ENCODE results near the gene KIAA0586.
"Not testable (repeated sequence)": the region's sequence is repeated elsewhere in the genome, so short reads cannot be mapped to it uniquely, and the experiment has no call there.

KIAA0586 gene

DNA sequence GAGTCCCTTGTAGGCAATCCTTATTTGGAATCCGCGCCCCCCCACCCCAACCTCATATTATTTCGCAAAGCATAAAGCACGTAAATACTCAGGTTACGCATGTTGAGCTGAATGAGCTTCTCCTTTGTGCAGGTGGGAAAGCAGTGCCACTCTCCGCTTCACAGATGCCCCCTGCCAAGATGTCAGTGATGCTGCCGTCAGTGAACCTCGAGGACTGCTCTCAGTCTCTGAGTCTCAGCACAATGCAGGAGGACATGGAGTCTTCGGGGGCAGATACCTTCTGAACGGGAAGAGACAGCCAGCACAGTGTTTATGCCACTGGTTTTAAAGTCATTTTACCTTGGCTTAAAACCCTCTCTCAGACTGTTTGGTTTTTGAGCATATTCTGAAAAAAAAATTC lies 120.1 kb downstream of the KIAA0586 start:
- DNase-seq (ENCODE audit: low spot score): no peak

DNA sequence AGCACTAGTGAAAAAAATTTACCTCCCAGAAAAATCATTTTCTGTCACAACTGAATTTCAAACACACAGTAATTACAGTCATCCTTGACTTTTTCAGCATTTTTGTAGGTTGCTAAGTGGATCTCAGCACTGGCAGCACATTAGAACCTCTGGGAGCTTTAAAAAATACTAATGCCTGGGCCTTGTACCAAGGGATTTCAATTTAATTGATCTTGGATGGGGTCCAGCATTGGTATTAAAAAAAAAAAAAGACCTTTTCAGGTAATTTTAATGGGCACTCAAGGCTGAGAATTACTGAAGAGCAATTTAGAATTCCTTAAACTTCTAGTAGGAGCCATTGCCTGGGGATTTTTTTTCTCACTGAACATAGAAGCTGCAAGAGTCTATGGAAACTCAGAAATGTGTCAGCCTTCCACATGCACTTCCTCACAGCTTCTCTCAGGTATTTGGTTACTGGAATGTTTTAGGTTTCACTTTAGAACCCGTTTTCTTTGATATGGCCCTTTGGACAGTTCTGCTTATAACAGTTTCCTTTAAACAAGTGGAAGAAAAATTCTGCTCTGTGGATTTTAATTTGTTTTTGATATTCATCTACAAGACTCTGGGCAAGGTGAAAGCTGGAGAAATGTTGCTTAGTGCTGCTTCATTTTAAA lies 121.7 kb downstream of the KIAA0586 start:
- no peak for DNase-seq (ENCODE audit: low spot score)

DNA sequence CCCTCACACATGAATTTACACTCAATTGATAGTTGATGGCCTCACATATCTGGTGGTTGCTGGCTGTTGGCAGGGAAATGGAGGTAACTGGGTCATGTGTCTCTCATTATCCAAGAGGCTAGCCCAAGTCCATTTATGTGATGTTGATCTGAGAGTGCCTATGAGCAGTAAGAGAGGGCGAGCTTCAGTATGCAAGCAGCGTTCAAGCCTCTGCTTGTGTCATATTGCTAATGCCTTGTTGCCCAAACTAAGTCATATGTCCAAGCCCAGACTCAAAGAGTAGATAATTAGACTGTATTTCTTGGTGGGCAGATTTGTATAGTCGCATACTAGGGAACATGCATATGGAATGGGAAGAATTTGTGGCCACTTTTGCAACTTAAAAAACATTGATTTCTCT lies 126.4 kb downstream of the KIAA0586 start:
- DNase-seq (ENCODE audit: low spot score): no peak

DNA sequence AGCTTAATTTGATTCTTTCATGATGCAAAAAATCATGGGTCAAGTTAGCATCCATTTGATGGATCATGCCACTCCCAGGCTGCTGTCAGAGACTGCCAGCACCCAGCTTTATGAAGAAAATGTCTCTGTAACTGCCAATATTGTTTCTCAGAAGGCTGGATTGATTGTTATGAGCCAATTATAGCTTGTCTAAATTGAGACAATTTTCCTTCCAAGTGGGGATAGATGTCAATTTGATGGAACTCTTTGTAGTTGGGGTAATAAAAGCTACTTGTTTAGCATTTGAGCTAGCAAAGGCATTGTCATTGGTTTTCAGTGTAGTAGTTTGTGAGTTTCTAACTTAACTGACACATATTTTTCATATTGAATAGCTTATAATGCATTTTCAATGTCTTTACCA lies 128.1 kb downstream of the KIAA0586 start:
- DNase-seq (ENCODE audit: low spot score): no peak

DNA sequence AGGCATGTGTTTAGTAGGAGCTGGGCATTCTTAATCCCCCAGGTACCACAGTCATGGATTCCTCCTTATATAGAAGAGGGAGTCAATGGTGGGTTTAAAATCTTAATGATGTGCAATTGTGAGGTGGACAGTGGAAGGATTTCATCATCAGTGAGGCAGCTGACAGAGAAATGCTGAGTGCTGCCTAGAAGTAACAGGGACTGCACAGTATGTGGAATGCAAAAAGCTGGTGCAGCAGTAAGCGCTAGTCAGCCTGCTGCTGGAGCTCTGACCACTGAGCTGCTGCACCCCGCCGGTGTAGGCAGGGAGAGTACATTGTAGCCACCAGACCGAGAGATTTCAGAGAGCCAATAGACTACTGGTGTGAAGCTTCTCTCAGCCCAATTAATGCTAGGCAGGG lies 129.7 kb downstream of the KIAA0586 start:
- DNase-seq (ENCODE audit: low spot score): no peak

DNA sequence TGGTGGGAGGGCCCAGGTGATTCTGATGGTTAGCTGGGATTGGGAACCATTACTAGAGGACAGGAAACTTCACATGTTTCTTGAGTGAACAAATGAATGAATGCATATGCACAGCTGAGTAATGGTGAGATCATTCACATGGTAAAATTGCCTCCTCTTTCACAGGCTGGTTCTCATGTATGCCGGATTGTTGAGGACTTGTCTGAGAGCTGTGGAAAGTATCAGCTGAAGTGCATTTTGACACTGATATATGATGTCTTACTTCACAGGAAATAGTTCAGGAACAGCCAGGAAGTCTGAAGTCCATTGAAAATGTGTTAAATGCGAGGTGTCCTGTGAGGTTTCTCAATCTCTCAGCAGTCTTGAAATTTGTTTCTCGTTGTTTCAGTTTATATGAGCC lies 132.7 kb downstream of the KIAA0586 start:
- DNase-seq (ENCODE audit: low spot score): no peak

DNA sequence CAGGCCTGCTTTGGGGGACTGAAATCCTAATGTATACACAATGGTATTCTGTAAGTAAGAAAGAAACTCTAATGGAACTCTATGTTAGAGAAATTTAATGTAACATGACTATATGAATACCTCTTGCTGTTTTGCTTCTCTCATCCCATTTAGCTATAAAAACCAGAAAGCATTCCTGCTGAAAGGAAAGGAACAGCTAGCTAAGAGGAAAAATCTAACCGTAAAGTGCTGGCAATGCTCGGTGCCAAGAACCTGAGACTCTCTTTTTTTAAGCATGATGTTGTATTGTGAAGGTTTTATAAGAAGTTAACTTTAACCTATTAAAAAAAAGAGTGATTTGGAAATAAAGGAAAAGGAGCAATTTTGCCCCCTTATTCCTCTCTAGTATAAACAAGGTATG lies 134.6 kb downstream of the KIAA0586 start:
- no peak for DNase-seq (ENCODE audit: low spot score)

DNA sequence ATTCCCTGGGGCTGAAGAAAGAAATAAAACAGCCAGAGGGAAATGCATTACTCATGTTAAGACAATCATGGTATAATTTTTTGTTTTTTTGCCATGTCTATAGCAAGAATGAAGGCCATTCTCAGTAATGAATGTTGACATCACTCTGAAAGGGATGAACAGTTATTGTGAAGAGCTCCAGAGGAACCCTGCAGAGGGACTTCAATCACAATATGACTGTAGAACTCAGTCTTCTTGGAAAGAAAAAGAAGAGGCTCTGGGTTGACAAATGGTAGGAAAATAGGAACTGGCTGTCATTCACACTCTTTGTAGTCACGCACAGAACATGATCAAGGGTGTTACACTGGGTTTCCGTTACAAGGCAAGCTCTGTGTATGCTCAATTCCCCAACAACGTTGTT lies 136.5 kb downstream of the KIAA0586 start:
- DNase-seq (ENCODE audit: low spot score): no peak

DNA sequence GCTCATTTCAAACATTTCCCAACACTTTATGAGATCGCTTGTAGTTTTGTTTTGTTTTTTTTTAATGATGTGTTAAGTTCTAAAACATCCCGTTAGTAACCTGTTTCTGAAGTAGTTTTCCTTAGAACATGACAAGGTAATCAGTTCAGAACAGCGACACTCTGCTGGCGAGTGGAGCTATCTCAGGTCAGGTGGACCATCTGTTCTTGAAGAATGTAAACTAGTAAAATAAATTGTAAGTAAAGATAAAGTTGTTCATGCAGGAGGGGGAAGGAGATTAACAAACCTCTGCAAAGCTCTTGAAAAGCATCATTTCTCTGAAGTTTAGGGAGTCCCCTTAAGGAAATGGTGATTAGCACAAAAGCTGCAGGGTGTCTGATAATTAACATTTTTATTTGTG lies 138.3 kb downstream of the KIAA0586 start:
- no peak for DNase-seq (ENCODE audit: low spot score)

DNA sequence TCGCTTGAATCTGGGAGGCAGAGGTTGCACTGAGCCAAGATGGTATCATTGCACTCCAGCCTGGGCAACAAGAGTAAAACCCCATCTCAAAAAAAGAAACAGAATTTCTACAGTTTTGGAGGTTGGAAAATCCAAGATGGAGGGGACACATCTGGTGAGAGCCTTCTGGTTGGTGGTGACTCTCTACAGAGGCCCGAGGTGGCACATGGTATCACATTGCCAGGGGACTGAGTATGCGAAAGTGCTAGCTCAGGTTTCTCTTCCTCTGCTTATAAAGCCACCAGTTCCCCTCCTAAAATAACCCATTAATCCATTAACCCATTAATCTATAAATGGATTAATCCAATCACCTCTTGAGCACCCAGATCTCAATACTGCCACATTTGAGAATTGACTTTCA lies 139.5 kb downstream of the KIAA0586 start:
- peak; percentile 13 for DNase-seq (ENCODE audit: low spot score)

DNA sequence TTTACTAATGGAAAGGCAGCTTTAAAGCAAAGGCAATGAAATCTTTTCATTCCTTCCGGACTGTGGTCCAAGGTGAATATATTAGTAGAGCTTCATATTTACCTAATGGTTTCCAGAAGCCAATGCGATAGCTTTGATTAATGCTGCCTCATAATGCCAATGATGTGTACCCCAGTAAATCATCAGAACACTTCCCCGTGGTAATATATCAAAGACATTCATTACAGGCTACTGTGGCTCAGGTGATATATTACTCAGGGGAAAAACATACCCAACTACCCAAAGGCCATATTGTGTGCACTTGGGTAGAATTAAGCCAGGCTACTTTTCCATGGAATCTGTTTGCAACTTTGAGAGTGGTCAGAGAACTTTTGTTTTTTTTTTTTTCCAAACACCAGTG lies 140.8 kb downstream of the KIAA0586 start:
- no peak for DNase-seq (ENCODE audit: low spot score)

DNA sequence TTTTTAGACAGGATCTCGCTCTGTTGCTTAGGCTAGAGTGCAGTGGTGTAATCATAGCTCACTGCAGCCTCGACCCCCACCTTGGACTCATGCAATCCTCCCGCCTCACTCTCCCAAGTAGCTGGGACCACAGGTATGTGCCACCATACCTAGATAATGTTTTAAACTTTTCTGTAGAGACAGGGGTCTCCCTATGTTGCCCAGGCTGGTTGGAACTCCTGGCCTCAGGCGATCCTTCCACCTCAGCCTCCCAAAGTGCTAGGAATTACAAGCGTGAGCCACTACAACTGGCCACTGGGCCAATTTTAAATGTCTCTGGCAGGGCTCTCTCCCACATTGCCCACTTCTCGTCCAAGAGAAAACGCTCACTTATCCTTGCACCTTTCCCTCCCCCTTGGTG lies 143.7 kb downstream of the KIAA0586 start:
- no peak for DNase-seq (ENCODE audit: low spot score)

DNA sequence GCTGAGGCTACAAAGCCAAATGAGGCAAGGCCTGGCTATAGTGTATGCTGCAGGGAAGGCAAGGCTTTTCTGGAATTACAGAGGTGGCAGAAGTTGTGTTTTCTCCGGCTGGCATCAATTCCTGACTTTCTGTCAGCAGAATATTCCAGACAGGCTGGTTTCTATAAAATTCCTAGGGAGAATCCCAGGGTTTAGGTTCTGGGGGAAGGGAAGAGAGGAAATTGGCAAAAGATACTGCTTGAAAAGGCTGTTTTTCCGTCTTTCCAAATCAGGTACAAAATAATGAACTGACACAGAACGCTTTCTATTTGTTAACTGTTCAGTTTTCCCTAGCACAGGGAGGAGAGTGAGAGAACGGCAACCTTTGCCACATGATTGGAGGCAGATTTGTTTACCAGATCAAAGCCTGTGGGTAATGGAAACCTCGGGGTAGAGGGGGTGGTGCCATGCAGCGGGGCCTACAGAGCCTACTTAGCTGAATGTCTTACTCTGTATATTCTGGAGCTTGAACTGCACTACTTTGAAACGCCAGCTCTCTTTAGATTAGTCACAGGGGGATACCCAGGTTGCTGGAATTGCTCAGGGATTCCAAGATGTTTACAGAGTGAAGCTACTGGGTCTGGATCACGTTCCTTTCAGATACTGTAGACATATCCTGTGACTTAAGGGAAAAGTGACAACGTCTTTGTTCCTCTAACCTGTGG lies 144.4 kb downstream of the KIAA0586 start:
- DNase-seq (ENCODE audit: low spot score): peak; percentile 36

DNA sequence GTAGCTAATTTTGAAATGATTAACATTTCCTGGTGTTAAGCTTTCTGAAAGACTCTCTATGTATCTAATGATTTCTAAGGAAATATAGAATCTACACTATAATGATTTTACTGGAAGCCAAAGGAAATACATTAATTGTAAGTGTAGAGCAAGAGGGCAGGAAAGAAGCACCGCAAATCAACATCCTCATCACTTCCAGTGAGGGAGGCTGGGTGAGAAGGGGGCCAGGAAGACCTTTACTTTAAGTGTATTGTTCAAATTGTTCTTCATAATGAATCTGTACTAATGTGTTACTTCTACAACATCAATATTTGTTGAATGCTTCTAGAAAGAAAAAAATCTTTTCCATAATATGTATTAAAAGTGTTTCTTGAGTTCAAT lies 144.9 kb downstream of the KIAA0586 start:
- no peak for DNase-seq (ENCODE audit: low spot score)

DNA sequence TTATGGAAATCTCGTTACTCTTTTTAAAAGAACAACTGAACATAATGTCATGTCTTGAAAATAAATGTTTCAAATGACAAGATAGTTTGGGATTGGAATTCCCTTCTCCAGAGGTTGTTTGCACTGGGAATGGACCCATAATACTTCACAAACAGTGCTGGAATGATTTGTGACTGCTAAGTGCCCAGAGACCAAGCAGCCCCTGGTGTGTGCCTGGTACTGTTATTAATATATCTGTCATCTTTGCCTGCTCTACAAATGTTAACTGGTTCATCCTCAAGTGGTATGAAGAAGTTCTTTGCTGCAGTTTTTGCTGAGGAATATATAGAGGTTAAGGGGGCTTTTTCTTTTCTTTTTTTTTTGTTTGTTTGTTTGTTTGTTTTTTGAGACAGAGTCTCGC lies 145.3 kb downstream of the KIAA0586 start:
- DNase-seq (ENCODE audit: low spot score): no peak

DNA sequence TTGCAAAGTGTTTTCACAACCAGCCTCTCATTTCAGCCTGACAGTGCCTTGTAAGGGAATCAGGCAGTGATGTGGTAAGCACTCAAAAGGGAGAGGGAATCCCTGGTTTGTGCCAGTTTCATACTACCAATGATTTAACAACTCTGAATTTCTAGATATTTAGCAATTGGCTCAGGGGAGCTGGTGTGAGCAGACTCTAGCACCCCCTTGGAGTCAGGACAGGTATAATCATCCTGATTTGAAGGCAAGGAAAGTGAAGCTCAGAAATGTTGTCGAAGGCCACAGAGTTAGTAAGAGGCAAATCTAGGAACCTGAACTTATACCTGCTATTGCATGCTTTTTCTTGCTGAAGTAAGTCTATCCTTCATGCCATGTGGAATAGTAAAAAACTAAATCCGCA lies 147.1 kb downstream of the KIAA0586 start:
- DNase-seq (ENCODE audit: low spot score): no peak

DNA sequence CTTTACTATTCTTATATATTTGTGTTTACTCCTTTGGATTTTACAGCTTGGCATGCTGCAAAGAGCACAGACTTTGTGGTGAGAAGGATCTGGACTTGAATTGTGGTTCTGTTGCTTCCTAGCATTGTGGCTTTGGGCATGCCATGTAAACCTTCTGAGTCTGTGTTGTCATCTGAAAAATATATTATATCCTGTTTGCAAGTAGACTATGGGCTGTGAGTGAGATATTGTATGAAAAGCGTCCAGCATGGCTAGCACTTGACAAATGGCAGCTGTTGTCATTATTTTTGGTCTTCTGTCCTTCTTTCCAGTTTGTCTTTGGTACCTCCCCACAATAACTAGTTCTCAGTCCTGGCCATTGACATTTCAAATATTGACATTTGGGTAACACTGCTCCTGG lies 148.4 kb downstream of the KIAA0586 start:
- DNase-seq (ENCODE audit: low spot score): no peak

DNA sequence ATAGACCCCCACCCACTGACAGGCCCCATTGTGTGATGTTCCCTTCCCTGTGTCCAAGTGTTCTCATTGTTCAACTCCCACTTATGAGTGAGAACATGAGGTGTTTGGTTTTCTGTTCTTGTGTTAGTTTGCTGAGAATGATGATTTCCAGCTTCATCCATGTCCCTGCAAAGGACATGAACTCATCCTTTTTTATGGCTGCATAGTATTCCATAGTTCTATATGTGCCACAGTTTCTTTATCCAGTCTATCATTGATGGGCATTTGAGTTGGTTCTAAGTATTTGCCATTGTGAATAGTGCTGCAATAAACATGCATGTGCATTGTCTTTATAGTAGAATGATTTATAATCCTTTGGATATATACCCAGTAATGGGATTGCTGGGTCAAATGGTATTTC lies 152.5 kb downstream of the KIAA0586 start:
- DNase-seq (ENCODE audit: low spot score): not testable (repeated sequence)

DNA sequence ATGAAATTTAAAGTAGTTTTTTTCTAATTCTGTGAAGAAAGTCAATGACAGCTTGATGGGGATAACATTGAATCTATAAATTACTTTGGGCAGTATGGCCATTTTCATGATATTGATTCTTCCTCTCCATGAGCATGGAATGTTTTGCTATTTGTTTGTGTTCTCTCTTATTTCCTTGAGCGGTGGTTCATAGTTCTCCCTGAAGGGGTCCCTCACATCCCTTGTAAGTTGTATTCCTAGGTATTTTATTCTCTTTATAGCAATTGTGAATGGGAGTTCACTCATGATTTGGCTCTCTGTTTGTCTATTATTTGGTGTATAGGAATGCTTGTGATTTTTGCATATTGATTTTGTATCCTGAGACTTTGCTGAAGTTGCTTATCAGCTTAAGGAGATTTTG lies 153.9 kb downstream of the KIAA0586 start:
- DNase-seq (ENCODE audit: low spot score): not testable (repeated sequence)

DNA sequence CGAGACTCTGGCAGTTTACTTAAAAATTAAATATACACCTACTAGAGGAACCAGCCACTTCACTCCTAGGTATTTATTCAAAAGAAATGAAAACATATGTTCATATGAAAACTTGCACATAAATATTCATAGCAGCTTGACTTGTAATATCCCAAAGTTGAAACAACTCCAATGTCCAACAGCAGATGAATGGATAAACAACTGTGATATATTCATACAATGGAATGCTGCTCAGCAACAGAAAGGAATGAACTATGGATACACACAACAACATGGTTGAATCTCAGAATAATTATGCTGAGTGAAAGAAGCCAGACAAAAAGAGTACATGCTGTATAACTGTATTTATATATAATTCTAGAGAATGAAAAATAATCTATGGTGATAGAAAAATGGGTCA lies 156.9 kb downstream of the KIAA0586 start:
- no peak for DNase-seq (ENCODE audit: low spot score)

DNA sequence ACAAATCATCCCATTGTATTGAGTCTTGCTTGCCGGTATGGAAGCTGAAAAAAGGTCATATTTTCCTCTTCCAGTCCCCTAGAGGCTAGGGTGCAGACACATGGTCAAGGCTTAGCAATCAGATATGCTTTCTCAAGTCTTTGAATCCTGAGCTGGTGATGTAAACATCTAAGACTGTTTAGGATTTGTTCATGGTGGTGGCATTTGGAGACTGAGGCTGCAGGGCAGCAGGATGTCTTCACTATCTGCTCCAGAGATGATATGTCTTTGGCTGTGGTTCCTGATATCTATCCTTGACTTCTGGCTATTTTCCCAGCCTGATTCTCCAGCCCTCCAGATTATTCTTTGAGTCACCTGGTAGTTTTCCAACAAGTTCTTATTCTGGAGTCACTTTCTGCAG lies 159.8 kb downstream of the KIAA0586 start:
- no peak for DNase-seq (ENCODE audit: low spot score)

DNA sequence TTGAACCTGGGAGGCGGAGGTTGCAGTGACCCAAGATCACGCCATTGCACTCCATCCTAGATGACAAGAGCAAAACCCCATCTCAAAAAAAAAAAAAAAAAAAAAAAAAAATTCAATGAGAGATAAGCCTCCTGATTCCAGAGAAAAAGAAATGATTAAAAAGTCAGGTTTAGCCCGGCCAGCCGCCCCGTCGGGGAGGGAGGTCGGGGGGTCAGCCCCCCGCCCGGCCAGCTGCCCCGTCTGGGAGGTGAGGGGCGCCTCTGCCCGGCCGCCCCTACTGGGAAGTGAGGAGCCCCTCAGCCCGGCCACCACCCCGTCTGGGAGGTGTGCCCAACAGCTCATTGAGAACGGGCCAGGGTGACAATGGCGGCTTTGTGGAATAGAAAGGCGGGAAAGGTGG lies 160.8 kb downstream of the KIAA0586 start:
- not testable (repeated sequence) for DNase-seq (ENCODE audit: low spot score)

DNA sequence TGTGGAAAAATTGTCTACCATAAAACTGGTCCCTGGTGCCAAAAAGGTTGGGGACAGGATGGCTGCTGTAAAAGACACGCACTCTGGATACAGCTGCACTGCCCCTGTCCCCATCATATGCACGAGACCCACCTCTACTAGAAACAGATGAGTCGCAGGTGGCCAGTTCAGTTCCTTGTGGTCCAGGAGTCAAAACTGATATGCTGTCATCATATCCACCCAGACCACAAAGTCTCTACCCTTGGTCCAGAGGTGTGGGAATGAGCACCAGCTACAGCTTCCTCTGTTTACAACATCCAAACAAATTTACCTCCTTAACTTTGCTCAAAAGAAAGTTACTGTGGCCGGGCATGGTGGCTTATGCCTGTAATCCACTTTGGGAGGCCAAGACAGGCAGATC lies 166.5 kb downstream of the KIAA0586 start:
- DNase-seq (ENCODE audit: low spot score): no peak

DNA sequence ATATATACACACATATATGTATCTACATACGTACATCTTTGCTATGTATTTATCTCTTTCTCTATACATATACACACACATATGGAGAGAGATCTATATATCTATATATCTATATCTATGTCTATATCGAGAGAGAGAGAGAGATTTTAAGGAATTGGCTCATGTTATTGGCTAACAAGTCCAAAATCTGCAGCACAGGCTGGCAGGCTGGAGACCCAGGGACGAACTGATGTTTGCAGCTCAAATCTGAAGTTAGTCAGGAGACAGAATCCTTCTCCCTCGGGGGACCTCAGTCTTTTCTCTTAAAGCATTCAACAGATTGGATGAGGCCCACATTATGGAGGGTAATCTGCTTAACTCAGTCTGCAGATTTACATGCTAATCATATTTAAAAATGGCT lies 169.5 kb downstream of the KIAA0586 start:
- DNase-seq (ENCODE audit: low spot score): no peak
